Endothelial cell of umbilical vein (primary cell): ENCODE data around the gene DDX23. TPM values are rescaled to one million over a fixed set of nuclear protein-coding genes. Genes with fewer than 3 reads are reported as not detected.

Source experiments
- BruUV-seq: library from RNA; stranded (reverse); fragments of 400-500 nt; replicated peaks from 2 replicates; lab custom pipeline; 2021; lab: Mats Ljungman, UMichigan
- CTCF ChIA-PET: fragments of 300-600, 350-600 bp; sonication (Branson Sonifier 250); formaldehyde crosslinking; loops from one replicate; lab custom pipeline; 2021; ENCODE audit warnings: antibody characterized with exemption, inconsistent platforms; lab: Charles Lee
- POLR2A ChIA-PET: fragments of 300-600, 350-600 bp; sonication (Branson Sonifier 250); formaldehyde crosslinking; loops from one replicate; lab custom pipeline; 2021; ENCODE audit warnings: antibody characterized with exemption, inconsistent platforms; lab: Charles Lee
- DNase-seq: peaks from one replicate; pipeline ENCODE4 v3.0.0-alpha.2; 2011; ENCODE audit warnings: low read depth, low spot score
- FAIRE-seq: peaks from 2 replicates; lab custom pipeline; 2011; peaks lifted over from hg19 to GRCh38; lab: Jason Lieb, UNC
- H2AFZ ChIP-seq: 2 replicates; pipeline ENCODE4 v1.6.0; 2012; ENCODE audit warnings: low read depth, low read length, control low read depth, inconsistent platforms
- H3K27ac ChIP-seq: 2 replicates; pipeline ENCODE4 v1.5.1; 2011; ENCODE audit warnings: low read depth, mild to moderate bottlenecking, control low read depth, low read length, moderate library complexity; ENCODE audit not compliant: insufficient read depth
- H3K27me3 ChIP-seq, 2 experiments: 2 replicates each; pipeline versions ENCODE4 v1.6.0 to v1.6.1; 2011; ENCODE audit warnings: low read length in 2 of 2, mixed read lengths in 1 of 2; ENCODE audit not compliant: control insufficient read depth in 2 of 2, insufficient read depth in 2 of 2
- H3K36me3 ChIP-seq, 2 experiments: 2 replicates in 1 of 2; 3 replicates in 1 of 2; pipeline ENCODE4 v1.5.1; 2011; ENCODE audit warnings: low read length in 2 of 2, mild to moderate bottlenecking in 1 of 2, moderate library complexity in 1 of 2; ENCODE audit not compliant: control insufficient read depth in 2 of 2, insufficient read depth in 2 of 2; ENCODE audit errors: extremely low read depth in 1 of 2
- H3K4me1 ChIP-seq: 3 replicates; pipeline ENCODE4 v1.5.1; 2011; ENCODE audit warnings: mild to moderate bottlenecking, low read length; ENCODE audit not compliant: control insufficient read depth, insufficient read depth; ENCODE audit errors: extremely low read depth
- H3K4me2 ChIP-seq: 2 replicates; pipeline ENCODE4 v1.6.1; 2011; ENCODE audit warnings: low read length, control low read depth, mixed read lengths; ENCODE audit not compliant: insufficient read depth
- H3K4me3 ChIP-seq, 3 experiments: fragments of 200-600 bp in 1 of 3; sonication (generic), shearing (Covaris generic) in 1 of 3; replicated peaks in 1 of 3; 2 replicates each; pipeline ENCODE4 v1.5.1; 2011 to 2016; ENCODE audit warnings: control low read depth in 3 of 3, low read length in 3 of 3, mild to moderate bottlenecking in 2 of 3, inconsistent platforms in 1 of 3, low read depth in 1 of 3, moderate library complexity in 1 of 3; ENCODE audit not compliant: insufficient read depth in 1 of 3
- H3K79me2 ChIP-seq: 2 replicates; pipeline ENCODE4 v1.6.0; 2012; ENCODE audit warnings: low read length, inconsistent platforms; ENCODE audit not compliant: control insufficient read depth, insufficient read depth
- H3K9ac ChIP-seq: replicated peaks from 2 replicates; pipeline ENCODE3; 2011; ENCODE audit warnings: low read length, control low read depth; ENCODE audit not compliant: insufficient read depth; ENCODE audit errors: extremely low read depth
- H3K9me1 ChIP-seq: replicated peaks from 3 replicates; pipeline ENCODE4 v1.6.0; 2011; ENCODE audit warnings: mild to moderate bottlenecking, low read length; ENCODE audit not compliant: control insufficient read depth, insufficient read depth; ENCODE audit errors: extremely low read depth
- H3K9me3 ChIP-seq: replicated peaks from 2 replicates; pipeline ENCODE4 v1.5.1; 2012; ENCODE audit warnings: low read length, inconsistent platforms; ENCODE audit not compliant: control insufficient read depth, insufficient read depth
- H4K20me1 ChIP-seq: replicated peaks from 2 replicates; pipeline ENCODE3; 2011; ENCODE audit warnings: mild to moderate bottlenecking, low read length; ENCODE audit not compliant: control insufficient read depth, insufficient read depth; ENCODE audit errors: extremely low read depth
- EZH2 ChIP-seq: IDR thresholded peaks from 2 replicates; pipeline ENCODE4 v1.6.1; 2012; ENCODE audit warnings: borderline replicate concordance, low read depth, mild to moderate bottlenecking, moderate library complexity, low read length, inconsistent platforms; ENCODE audit not compliant: severe bottlenecking
- FOS ChIP-seq: IDR thresholded peaks from 2 replicates; pipeline ENCODE4 v1.6.1; 2011; ENCODE audit warnings: mild to moderate bottlenecking, low read length, moderate library complexity, borderline replicate concordance; ENCODE audit not compliant: insufficient read depth
- GATA2 ChIP-seq: IDR thresholded peaks from 2 replicates; pipeline ENCODE4 v1.7.0; 2011; ENCODE audit warnings: low read depth, mild to moderate bottlenecking, moderate library complexity, mixed read lengths, low read length; ENCODE audit not compliant: insufficient read length, insufficient read depth
- JUN ChIP-seq: IDR thresholded peaks from 2 replicates; pipeline ENCODE4 v1.6.1; 2011; ENCODE audit warnings: borderline replicate concordance, low read depth; ENCODE audit not compliant: insufficient read length, insufficient read depth
- MAX ChIP-seq: IDR thresholded peaks from 2 replicates; pipeline ENCODE4 v1.6.1; 2011; ENCODE audit not compliant: insufficient read depth, insufficient read length
- MYC ChIP-seq: IDR thresholded peaks from one replicate; pipeline ENCODE4 v1.6.1; 2011; ENCODE audit warnings: mild to moderate bottlenecking, low read depth, low read length
- POLR2A ChIP-seq: IDR thresholded peaks from 2 replicates; pipeline ENCODE4 v1.6.1; 2012; ENCODE audit warnings: low read depth, mild to moderate bottlenecking, control low read depth, low read length
- POLR2AphosphoS5 ChIP-seq: IDR thresholded peaks from 2 replicates; pipeline ENCODE4 v1.6.1; 2012; ENCODE audit warnings: low read depth, mild to moderate bottlenecking, control low read depth, low read length, moderate library complexity; ENCODE audit not compliant: insufficient read depth
- dilution Hi-C: fragments of 300-500 bp; cut with MboI; formaldehyde crosslinking; loops from one replicate; pipeline ENCODE4 v1.15.0; 2019; ENCODE audit warnings: low sequenced_read_pairs; ENCODE audit not compliant: extremely low pct_ligation_motif_present
- intact Hi-C: fragments of 100-400 bp; cut with micrococcal nuclease; formaldehyde crosslinking; loops from one replicate; pipeline ENCODE4 v1.10.0; 2022
- polyA plus RNA-seq, 4 experiments: library from polyadenylated mRNA; depleted of rRNA in 3 of 4; stranded (reverse) in 3 of 4; unstranded in 1 of 4; fragments of >200 nt; gene quantifications; 2 replicates each; pipeline versions ENCODE4 v1.2.1 to v1.2.3, GENCODE V29; 2011 to 2012; ENCODE audit warnings: missing spikeins in 1 of 4
- total RNA-seq: library from RNA; stranded (reverse); gene quantifications from 2 replicates; pipeline ENCODE4 v1.2.3, GENCODE V29; 2021
- TF ChIP-seq, protein P1 (sequence below), 2 donors: IDR thresholded peaks; 1 replicate in 1 of 2; 2 replicates in 1 of 2; pipeline ENCODE4 v1.5.1; 2011; ENCODE audit warnings: low read length in 2 of 2, mild to moderate bottlenecking in 2 of 2, moderate library complexity in 2 of 2, control low read depth in 1 of 2, inconsistent platforms in 1 of 2, low read depth in 1 of 2; ENCODE audit not compliant: insufficient read depth in 1 of 2; ENCODE audit errors: extremely low read depth in 1 of 2

The DDX23 gene
- total and polyA plus RNA-seq, 2 donors (not counting 3 experiments of a cell fraction or from before 2014, with no cell fraction given) = 56.0 to 107 TPM

DNA sequence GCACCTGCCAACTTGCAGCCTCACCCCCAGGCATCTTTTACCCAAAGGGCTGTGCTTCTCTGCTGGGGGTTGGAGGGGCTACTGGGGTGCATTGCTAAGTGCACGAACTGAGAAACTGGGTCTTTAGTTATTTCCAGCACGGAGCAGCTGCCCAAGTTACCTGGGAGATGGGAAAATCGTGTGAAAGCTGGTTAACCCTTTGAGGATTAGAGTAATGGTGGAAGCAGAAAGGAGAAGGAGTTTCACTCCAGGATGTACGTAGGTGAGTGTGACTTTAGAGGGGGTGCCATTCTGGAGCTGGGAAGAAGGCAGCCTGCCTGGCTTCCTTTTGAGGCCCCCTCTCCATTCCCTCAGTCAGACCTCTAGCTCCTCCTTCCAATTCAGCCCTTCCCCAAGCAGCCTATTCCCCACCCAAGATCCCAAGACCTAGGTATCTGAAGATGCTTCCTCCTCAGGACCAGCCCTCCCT lies 62.1 kb downstream of the DDX23 start:
- Histone ChIP-seq H3K4me2 (no peak overlapping the region), H3K9ac (no peak overlapping the region), H4K20me1 (no peaks in the 10 kb centered on the region), H3K27me3 (no peaks in the 10 kb centered on the region), H3K36me3 (no peaks in the 10 kb centered on the region), H3K9me3 (no peaks in the 10 kb centered on the region), H3K79me2 (peaks cover 17% of the 10 kb centered on the region), H3K4me3 (peak overlapping the region in 1 of 3 experiments; percentile 84), H3K4me1 (peaks cover 10% of the 10 kb centered on the region), H3K27ac (no peak overlapping the region), H2AFZ (peak overlapping the region; percentile 69), H3K9me1 (no peaks in the 10 kb centered on the region)
- TF ChIP-seq POLR2A = no peak
- no peak for TF ChIP-seq MYC
- no peak for TF ChIP-seq EZH2
- no peak for TF ChIP-seq POLR2AphosphoS5
- TF ChIP-seq MAX = no peak
- no peak for TF ChIP-seq FOS
- TF ChIP-seq, protein P1, sequence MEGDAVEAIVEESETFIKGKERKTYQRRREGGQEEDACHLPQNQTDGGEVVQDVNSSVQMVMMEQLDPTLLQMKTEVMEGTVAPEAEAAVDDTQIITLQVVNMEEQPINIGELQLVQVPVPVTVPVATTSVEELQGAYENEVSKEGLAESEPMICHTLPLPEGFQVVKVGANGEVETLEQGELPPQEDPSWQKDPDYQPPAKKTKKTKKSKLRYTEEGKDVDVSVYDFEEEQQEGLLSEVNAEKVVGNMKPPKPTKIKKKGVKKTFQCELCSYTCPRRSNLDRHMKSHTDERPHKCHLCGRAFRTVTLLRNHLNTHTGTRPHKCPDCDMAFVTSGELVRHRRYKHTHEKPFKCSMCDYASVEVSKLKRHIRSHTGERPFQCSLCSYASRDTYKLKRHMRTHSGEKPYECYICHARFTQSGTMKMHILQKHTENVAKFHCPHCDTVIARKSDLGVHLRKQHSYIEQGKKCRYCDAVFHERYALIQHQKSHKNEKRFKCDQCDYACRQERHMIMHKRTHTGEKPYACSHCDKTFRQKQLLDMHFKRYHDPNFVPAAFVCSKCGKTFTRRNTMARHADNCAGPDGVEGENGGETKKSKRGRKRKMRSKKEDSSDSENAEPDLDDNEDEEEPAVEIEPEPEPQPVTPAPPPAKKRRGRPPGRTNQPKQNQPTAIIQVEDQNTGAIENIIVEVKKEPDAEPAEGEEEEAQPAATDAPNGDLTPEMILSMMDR (IDR thresholded peaks at IDR 0.05; ENCODE audit: extremely low read depth in 1 of 2, insufficient read depth in 1 of 2, low read depth in 1 of 2, low read length in 2 of 2) = no peak
- TF ChIP-seq GATA2 = no peak
- no peak for TF ChIP-seq JUN
- intact Hi-C loops = loop anchor here (2.0 kb wide), 1 partner anchor 73 kb away; the partner anchor contains the start of gene CCNT1
- POLR2A ChIA-PET = interaction anchor here (0.7 kb wide), 1 partner anchor 939 kb away, joined by 6 read pairs; no protein-coding TSS in a partner anchor
- dilution Hi-C loops = no loop called here
- FAIRE-seq = no peak
- no peak for DNase-seq
- CTCF ChIA-PET = interaction anchor here (1.5 to 16.5 kb wide), 3 partner anchors 10 to 32 kb away, joined by 11 to 606 read pairs (median 12); no protein-coding TSS in a partner anchor
- BruUV-seq = no TSS peak
